Activated T-cell treated with anti-CD3 and anti-CD28 coated beads, Interleukin-2, amount 50 U/mL, for 48 hours (primary cell): ENCODE measurements around the gene FNBP1.
"Not testable (repeated sequence)": the region's sequence is repeated elsewhere in the genome, so short reads cannot be mapped to it uniquely, and the experiment has no call there.

Experiments
- DNase-seq, 2 experiments: peaks; one replicate each; pipeline ENCODE4 v3.0.0-alpha.2; 2020

FNBP1 gene

GRCh38 chr9:129946246-129946995 is 96.6 kb downstream of the FNBP1 start:
- DNase-seq = no peak

GRCh38 chr9:129945314-129945713 is 97.7 kb downstream of the FNBP1 start:
- DNase-seq = no peak

GRCh38 chr9:129944506-129945116 is 98.4 kb downstream of the FNBP1 start:
- peak; percentile 58 to 62 for DNase-seq

- no peak for DNase-seq
Observed at GRCh38 chr9:129939431-129939830, 103.6 kb downstream of the FNBP1 start.

- DNase-seq = no peak
Observed at GRCh38 chr9:129938291-129938979, 104.6 kb downstream of the FNBP1 start.

- DNase-seq = not testable (repeated sequence)
Observed at GRCh38 chr9:129937879-129938278, 105.1 kb downstream of the FNBP1 start.

- no peak for DNase-seq
Observed at GRCh38 chr9:129936222-129936621, 106.8 kb downstream of the FNBP1 start.

- DNase-seq = no peak
Observed at GRCh38 chr9:129934780-129935179, 108.2 kb downstream of the FNBP1 start.

- no peak for DNase-seq
Observed at GRCh38 chr9:129934041-129934591, 108.9 kb downstream of the FNBP1 start.

- DNase-seq = peak in 1 of 2 experiments; percentile 15
Observed at GRCh38 chr9:129933185-129934040, 109.6 kb downstream of the FNBP1 start.

GRCh38 chr9:129932303-129933151 is 110.5 kb downstream of the FNBP1 start:
- peak in 1 of 2 experiments; percentile 36 for DNase-seq

GRCh38 chr9:129930743-129931142 is 112.2 kb downstream of the FNBP1 start:
- DNase-seq = no peak

GRCh38 chr9:129929496-129930125 is 113.4 kb downstream of the FNBP1 start:
- no peak for DNase-seq

GRCh38 chr9:129923589-129923988 is 119.4 kb downstream of the FNBP1 start:
- no peak for DNase-seq

GRCh38 chr9:129921905-129922304 is 121.1 kb downstream of the FNBP1 start:
- no peak for DNase-seq

- no peak for DNase-seq
Observed at GRCh38 chr9:129919841-129920240, 123.1 kb downstream of the FNBP1 start.

- DNase-seq = no peak
Observed at GRCh38 chr9:129919277-129919676, 123.7 kb downstream of the FNBP1 start.

- no peak for DNase-seq
Observed at GRCh38 chr9:129918296-129918950, 124.6 kb downstream of the FNBP1 start.

- DNase-seq = no peak
Observed at GRCh38 chr9:129916707-129917106, 126.3 kb downstream of the FNBP1 start.

GRCh38 chr9:129914051-129914450 is 128.9 kb downstream of the FNBP1 start:
- no peak for DNase-seq
